Panc1 (cell line): ENCODE measurements around the gene CHRNE. TPM values are rescaled to one million over a fixed set of nuclear protein-coding genes. Genes with fewer than 3 reads are reported as not detected.

Source experiments
- ATAC-seq: fragments of 200-7000 bp; cut with Tn5 transposase; 2 replicates; pipeline ENCODE4 v1.9.1; 2020; ENCODE audit warnings: mild to moderate bottlenecking, moderate library complexity
- BruUV-seq: library from RNA; stranded (reverse); fragments of 400-500 nt; replicated peaks from 2 replicates; lab custom pipeline; 2021; lab: Mats Ljungman, UMichigan
- CTCF ChIA-PET: fragments of 300-600 bp; sonication (Branson Sonifier 250); formaldehyde crosslinking; loops from one replicate; lab custom pipeline; 2022; ENCODE audit warnings: antibody characterized with exemption; lab: Charles Lee
- POLR2A ChIA-PET: fragments of 300-600 bp; sonication (Branson Sonifier 250); formaldehyde crosslinking; loops from one replicate; lab custom pipeline; 2022; ENCODE audit warnings: antibody characterized with exemption; lab: Charles Lee
- DNase-seq: peaks from one replicate; pipeline ENCODE4 v3.0.0-alpha.2; 2010; ENCODE audit warnings: low read depth, low spot score
- H3K27ac ChIP-seq: 2 replicates; pipeline ENCODE4 v1.5.1; 2011; ENCODE audit warnings: mild to moderate bottlenecking, low read length, inconsistent platforms
- H3K27me3 ChIP-seq: fragments of 200-500 bp; sonication (Bioruptor generic); 2 replicates; pipeline ENCODE4 v1.6.0; 2014; ENCODE audit warnings: low read length, inconsistent platforms; ENCODE audit not compliant: control insufficient read depth, insufficient read depth
- H3K36me3 ChIP-seq: fragments of 200-500 bp; sonication (Bioruptor generic); 2 replicates; pipeline ENCODE4 v1.5.1; 2014; ENCODE audit warnings: inconsistent platforms, mild to moderate bottlenecking, low read length, moderate library complexity; ENCODE audit not compliant: control insufficient read depth, insufficient read depth
- H3K4me1 ChIP-seq: 2 replicates; pipeline ENCODE4 v1.5.1; 2011; ENCODE audit warnings: inconsistent platforms, mild to moderate bottlenecking, low read length, moderate library complexity; ENCODE audit not compliant: control insufficient read depth, insufficient read depth
- H3K4me3 ChIP-seq, 2 experiments: 2 replicates each; pipeline ENCODE4 v1.5.1; 2011 to 2012; ENCODE audit warnings: low read depth in 2 of 2, low read length in 2 of 2, mild to moderate bottlenecking in 2 of 2, inconsistent platforms in 1 of 2, moderate library complexity in 1 of 2
- H3K9me3 ChIP-seq: fragments of 200-500 bp; sonication (Bioruptor generic); 2 replicates; pipeline ENCODE4 v1.5.1; 2014; ENCODE audit warnings: low read depth, mild to moderate bottlenecking, inconsistent platforms, low read length, moderate library complexity; ENCODE audit not compliant: control insufficient read depth, insufficient read depth
- CTCF ChIP-seq: fragments of 450-650 bp; IDR thresholded peaks from 2 replicates; pipeline ENCODE4 v1.5.1; 2017; ENCODE audit warnings: mild to moderate bottlenecking
- POLR2AphosphoS5 ChIP-seq: IDR thresholded peaks from 2 replicates; pipeline ENCODE4 v1.6.1; 2012; ENCODE audit warnings: mild to moderate bottlenecking, low read depth, low read length, moderate library complexity
- REST ChIP-seq, 2 experiments: IDR thresholded peaks; 2 replicates each; pipeline ENCODE4 v1.6.1; 2011 to 2012; ENCODE audit warnings: low read depth in 2 of 2, control low read depth in 1 of 2, low read length in 1 of 2, mild to moderate bottlenecking in 1 of 2, moderate library complexity in 1 of 2; ENCODE audit not compliant: insufficient read depth in 1 of 2
- SIN3A ChIP-seq: IDR thresholded peaks from 2 replicates; pipeline ENCODE4 v1.6.1; 2012; ENCODE audit warnings: low read depth, mild to moderate bottlenecking, low read length, moderate library complexity, borderline replicate concordance; ENCODE audit not compliant: insufficient read depth
- TCF7L2 ChIP-seq: IDR thresholded peaks from 2 replicates; pipeline ENCODE4 v1.6.1; 2011; ENCODE audit warnings: mild to moderate bottlenecking, low read depth, low read length, inconsistent platforms
- in situ Hi-C: cut with HindIII; loops from 2 replicates; pipeline ENCODE4 v1.10.0; 2016; ENCODE audit warnings: low sequenced_read_pairs, low pct_unique_long_range_greater_than_20kb
- intact Hi-C: fragments of 100-400 bp; cut with micrococcal nuclease; formaldehyde crosslinking; loops from one replicate; pipeline ENCODE4 v1.10.0; 2022; ENCODE audit not compliant: unreplicated experiment
- total RNA-seq: library from RNA; stranded (reverse); gene quantifications from one replicate; pipeline ENCODE4 v1.2.1, GENCODE V29; 2021; ENCODE audit not compliant: unreplicated experiment

CHRNE gene
- total RNA-seq, 1 experiment from 2014 or later = 0.13 TPM

GRCh38 chr17:4944554-4945175, 41.8 kb upstream of the CHRNE start:
- ATAC-seq (no peak), DNase-seq (no peak)
- POLR2A ChIA-PET = interaction anchor here (0.6 to 1.2 kb wide), 2 partner anchors 23 to 380 kb away, joined by 4 to 5 read pairs; partner anchors contain the start of gene SPAG7
- Histone ChIP-seq H3K9me3 (no peaks in the 10 kb centered on the region), H3K4me3 (peak overlapping the region; percentile 83 to 85; a peak in 3 of 4 replicates), H3K27ac (peak overlapping the region; percentile 94), H3K27me3 (no peaks in the 10 kb centered on the region), H3K36me3 (peaks cover 14% of the 10 kb centered on the region), H3K4me1 (peaks cover 27% of the 10 kb centered on the region)
- no TSS peak for BruUV-seq
- intact Hi-C loops = no loop called here
- CTCF ChIA-PET = no interaction called here
- no peak; the same call in 1 of the 2 replicates for TF ChIP-seq POLR2AphosphoS5
- no peak for TF ChIP-seq CTCF
- TF ChIP-seq SIN3A = peak; percentile 48; the same call in 1 of the 2 replicates
- TF ChIP-seq TCF7L2 = no peak
- no peak for TF ChIP-seq REST (IDR thresholded peaks at IDR 0.05; ENCODE audit: insufficient read depth in 1 of 2, low read depth in 2 of 2, low read length in 1 of 2)
- in situ Hi-C loops = no loop called here

GRCh38 chr17:4944163-4944553, 41.3 kb upstream of the CHRNE start:
- Histone ChIP-seq H3K36me3 (peaks cover 16% of the 10 kb centered on the region), H3K4me1 (peaks cover 27% of the 10 kb centered on the region), H3K4me3 (no peak overlapping the region), H3K9me3 (no peaks in the 10 kb centered on the region), H3K27ac (peak overlapping the region; percentile 94), H3K27me3 (no peaks in the 10 kb centered on the region)
- intact Hi-C loops (no loop called here), in situ Hi-C loops (no loop called here)
- DNase-seq = no peak
- ChIA-PET CTCF (no interaction called here), POLR2A (interaction anchor here (1.2 kb wide), 1 partner anchor 23 kb away, joined by 5 read pairs; the partner anchor contains the start of gene SPAG7)
- no peak for ATAC-seq
- TF ChIP-seq CTCF (no peak), SIN3A (no peak), TCF7L2 (no peak), REST (IDR thresholded peaks at IDR 0.05; ENCODE audit: insufficient read depth in 1 of 2, low read depth in 2 of 2, low read length in 1 of 2) (no peak), POLR2AphosphoS5 (no peak; the same call in 1 of the 2 replicates)
- BruUV-seq = no TSS peak
